ENCODE results near the gene ASB10.
A peak's percentile ranks its signal among the peaks of the same experiment; 100 is the strongest.

The ASB10 gene

GRCh38 chr7:151176401-151176800 lies 10.6 kb downstream of the ASB10 start:
- no peak for TF ChIP-seq CTCF (IDR thresholded peaks at IDR 0.05; ENCODE audit: low read depth, low read length)
- DNase-seq (ENCODE audit: extremely low read depth, low read depth), result no peak

GRCh38 chr7:151175793-151176311 lies 11.2 kb downstream of the ASB10 start:
- TF ChIP-seq CTCF (IDR thresholded peaks at IDR 0.05; ENCODE audit: low read depth, low read length), result no peak
- DNase-seq (ENCODE audit: extremely low read depth, low read depth), result no peak

- DNase-seq (ENCODE audit: extremely low read depth, low read depth), result no peak
- TF ChIP-seq CTCF (IDR thresholded peaks at IDR 0.05; ENCODE audit: low read depth, low read length), result no peak
These were observed 11.8 kb downstream of the ASB10 start for GRCh38 chr7:151175047-151175792.

GRCh38 chr7:151174246-151175046 lies 12.6 kb downstream of the ASB10 start:
- TF ChIP-seq CTCF (IDR thresholded peaks at IDR 0.05; ENCODE audit: low read depth, low read length), result no peak
- DNase-seq (ENCODE audit: extremely low read depth, low read depth), result no peak

- no peak for TF ChIP-seq CTCF (IDR thresholded peaks at IDR 0.05; ENCODE audit: low read depth, low read length)
- no peak for DNase-seq (ENCODE audit: extremely low read depth, low read depth)
These were observed 13.4 kb downstream of the ASB10 start for GRCh38 chr7:151173386-151174245.

GRCh38 chr7:151172273-151173141 lies 14.5 kb downstream of the ASB10 start:
- no peak; the same call in none of the 2 replicates for TF ChIP-seq CTCF (IDR thresholded peaks at IDR 0.05; ENCODE audit: low read depth, low read length)
- peak; percentile 19 for DNase-seq (ENCODE audit: extremely low read depth, low read depth)
